Small intestine (tissue), 7 donors: Measurements from ENCODE around the gene ADIPOR2. TPM values are rescaled to one million over a fixed set of nuclear protein-coding genes. Genes with fewer than 3 reads are reported as not detected.

Experiments used
- DNase-seq, 2 donors: peaks; one replicate each; pipeline versions ENCODE4 v3.0.0 to v3.0.0-alpha.2; 2013
- FAIRE-seq: peaks from 2 replicates; lab custom pipeline; 2012; peaks lifted over from hg19 to GRCh38; lab: Jason Lieb, UNC
- H3K27ac ChIP-seq, 3 donors: one replicate each; pipeline ENCODE4 v1.5.1; 2013; ENCODE audit warnings: low read length in 2 of 3, mild to moderate bottlenecking in 2 of 3, control low read depth in 1 of 3, inconsistent platforms in 1 of 3, low read depth in 1 of 3, moderate library complexity in 1 of 3
- H3K27me3 ChIP-seq, 3 donors: one replicate each; pipeline ENCODE4 v1.6.1; 2013; ENCODE audit warnings: low read length in 3 of 3, inconsistent platforms in 1 of 3; ENCODE audit not compliant: control insufficient read depth in 3 of 3, insufficient read depth in 3 of 3
- H3K36me3 ChIP-seq, 3 donors: one replicate each; pipeline ENCODE4 v1.6.1; 2013; ENCODE audit warnings: low read length in 3 of 3, inconsistent platforms in 1 of 3, low read depth in 1 of 3, mild to moderate bottlenecking in 1 of 3, moderate library complexity in 1 of 3; ENCODE audit not compliant: control insufficient read depth in 3 of 3, insufficient read depth in 2 of 3
- H3K4me1 ChIP-seq, 3 donors: one replicate each; pipeline ENCODE4 v1.6.1; 2013; ENCODE audit warnings: low read length in 2 of 3, inconsistent platforms in 1 of 3, low read depth in 1 of 3, mild to moderate bottlenecking in 1 of 3, moderate library complexity in 1 of 3; ENCODE audit not compliant: control insufficient read depth in 3 of 3, insufficient read depth in 2 of 3
- H3K4me3 ChIP-seq, 3 donors: one replicate each; pipeline ENCODE4 v1.5.1; 2013; ENCODE audit warnings: low read length in 3 of 3, control low read depth in 1 of 3, inconsistent platforms in 1 of 3, low read depth in 1 of 3, mild to moderate bottlenecking in 1 of 3, moderate library complexity in 1 of 3
- H3K9me3 ChIP-seq, 2 donors: one replicate each; pipeline ENCODE4 v1.6.1; 2013; ENCODE audit warnings: low read depth in 1 of 2, low read length in 1 of 2; ENCODE audit not compliant: control insufficient read depth in 2 of 2, insufficient read depth in 1 of 2
- WGBS, 3 donors: extraction: QIAGEN DNeasy Blood & Tissue Kit; methylation state at CpG; one replicate each; pipeline ENCODE4 v1.1.7; 2013; 5-methylcytosine and 5-hydroxymethylcytosine counted together
- polyA plus RNA-seq, 4 donors: library from polyadenylated mRNA; stranded (reverse) in 3 of 4; unstranded in 1 of 4; fragments of 200-250 nt in 3 of 4; fragments of 120-200 nt in 1 of 4; gene quantifications; one replicate each; pipeline versions ENCODE4 v1.2.1 to v1.2.3, GENCODE V29; 2013
- donor health status: healthy with polysubstance abuse.
- donor health status: control.
- donor health status: control.
- donor health status: Bipolar disorder and iron deficiency.
- donor health status: healthy.

The ADIPOR2 gene
- polyA plus RNA-seq, 4 donors: 35.6 to 57.3 (median 48.9) TPM

- H3K27ac ChIP-seq: no peak overlapping the region
- no peaks in the 10 kb centered on the region for H3K9me3 ChIP-seq
- DNase-seq (no peak), FAIRE-seq (no peak)
- no peaks in the 10 kb centered on the region for H3K4me1 ChIP-seq
- no peak overlapping the region for H3K4me3 ChIP-seq
- no peaks in the 10 kb centered on the region for H3K27me3 ChIP-seq
- 60 to 80% (median 68%) methylated on average over 2 of the region's 2 CpGs for WGBS, 3 donors
- H3K36me3 ChIP-seq: peaks cover 9 to 20% (median 14%) of the 10 kb centered on the region in 3 donors
Measured at GRCh38 chr12:1782215-1782614, 91.3 kb downstream of the ADIPOR2 start.

- 69 to 87% (median 73%) methylated on average over 6 of the region's 6 CpGs for WGBS, 3 donors
- Histone ChIP-seq H3K4me1 (no peaks in the 10 kb centered on the region), H3K27ac (no peak overlapping the region), H3K27me3 (no peaks in the 10 kb centered on the region), H3K4me3 (no peak overlapping the region), H3K36me3 (peaks cover 5 to 29% (median 7%) of the 10 kb centered on the region in 3 donors), H3K9me3 (no peaks in the 10 kb centered on the region)
- DNase-seq (no peak), FAIRE-seq (no peak)
Measured at GRCh38 chr12:1787714-1788113, 96.8 kb downstream of the ADIPOR2 start.

- Histone ChIP-seq H3K9me3 (no peaks in the 10 kb centered on the region), H3K4me1 (no peaks in the 10 kb centered on the region), H3K27me3 (no peaks in the 10 kb centered on the region), H3K27ac (no peak overlapping the region), H3K36me3 (peaks cover 4 to 25% (median 5%) of the 10 kb centered on the region in 3 donors), H3K4me3 (no peak overlapping the region)
- DNase-seq (no peak), FAIRE-seq (no peak)
- 73 to 78% (median 73%) methylated on average over 7 of the region's 7 CpGs for WGBS, 3 donors
Measured at GRCh38 chr12:1790444-1790843, 99.6 kb downstream of the ADIPOR2 start.

GRCh38 chr12:1791104-1791841 lies 100.4 kb downstream of the ADIPOR2 start:
- Histone ChIP-seq H3K27ac (no peak overlapping the region), H3K27me3 (no peaks in the 10 kb centered on the region), H3K9me3 (no peaks in the 10 kb centered on the region), H3K4me3 (no peak overlapping the region), H3K4me1 (peaks cover 0 to 3% (median 2%) of the 10 kb centered on the region in 3 donors), H3K36me3 (peaks cover 0 to 19% (median 3%) of the 10 kb centered on the region in 3 donors)
- FAIRE-seq: peak; percentile 71
- DNase-seq: peak; percentile 78 to 79
- 19 to 37% (median 28%) methylated on average over 10 of the region's 10 CpGs for WGBS, 3 donors

GRCh38 chr12:1792406-1792805 lies 101.5 kb downstream of the ADIPOR2 start:
- 78 to 95% (median 85%) methylated on average over 6 of the region's 6 CpGs for WGBS, 3 donors
- no peak for FAIRE-seq
- H3K9me3 ChIP-seq: no peaks in the 10 kb centered on the region

GRCh38 chr12:1793426-1794210 lies 102.7 kb downstream of the ADIPOR2 start:
- no peak overlapping the region for H3K27ac ChIP-seq
- no peaks in the 10 kb centered on the region for H3K9me3 ChIP-seq
- H3K4me3 ChIP-seq: no peak overlapping the region
- FAIRE-seq (no peak), DNase-seq (no peak)
- no peaks in the 10 kb centered on the region for H3K27me3 ChIP-seq
- WGBS, 3 donors: 91 to 94% (median 92%) methylated on average over 26 of the region's 26 CpGs
- H3K4me1 ChIP-seq: peaks cover 0 to 8% (median 2%) of the 10 kb centered on the region in 3 donors
- peaks cover 0 to 10% (median 0%) of the 10 kb centered on the region in 3 donors for H3K36me3 ChIP-seq

More at GRCh38 chr12:1792406-1792805, 101.5 kb downstream of the ADIPOR2 start:
- Histone ChIP-seq H3K4me3 (no peak overlapping the region), H3K27ac (no peak overlapping the region), H3K27me3 (no peaks in the 10 kb centered on the region), H3K4me1 (peaks cover 0 to 4% (median 2%) of the 10 kb centered on the region in 3 donors), H3K36me3 (peaks cover 0 to 16% (median 0%) of the 10 kb centered on the region in 3 donors)
- DNase-seq: no peak

- H3K4me3 ChIP-seq: no peak overlapping the region
- 85% methylated on average over 15 of the region's 15 CpGs for WGBS, 3 donors
- no peaks in the 10 kb centered on the region for H3K9me3 ChIP-seq
- H3K27me3 ChIP-seq: no peaks in the 10 kb centered on the region
- no peak for FAIRE-seq
- peaks cover 0 to 10% (median 0%) of the 10 kb centered on the region in 3 donors for H3K36me3 ChIP-seq
- peaks cover 0 to 8% (median 2%) of the 10 kb centered on the region in 3 donors for H3K4me1 ChIP-seq
- DNase-seq: no peak
- H3K27ac ChIP-seq: no peak overlapping the region
Measured at GRCh38 chr12:1794440-1795090, 103.7 kb downstream of the ADIPOR2 start.

- WGBS, 3 donors: 75 to 83% (median 76%) methylated on average over 19 of the region's 19 CpGs
- Histone ChIP-seq H3K4me1 (peaks cover 0 to 8% (median 2%) of the 10 kb centered on the region in 3 donors), H3K9me3 (no peaks in the 10 kb centered on the region), H3K4me3 (no peak overlapping the region), H3K36me3 (peaks cover 0 to 8% (median 0%) of the 10 kb centered on the region in 3 donors), H3K27ac (no peak overlapping the region), H3K27me3 (no peaks in the 10 kb centered on the region)
- DNase-seq: no peak
- no peak for FAIRE-seq
Measured at GRCh38 chr12:1795221-1795784, 104.4 kb downstream of the ADIPOR2 start.
